AG20443 (cell line): ENCODE data around the gene CCDC77.
"Not testable (repeated sequence)": the region's sequence is repeated elsewhere in the genome, so short reads cannot be mapped to it uniquely, and the experiment has no call there.

Experiments used
- DNase-seq: peaks from one replicate; pipeline ENCODE4 v3.0.0; 2012; ENCODE audit warnings: low spot score, mixed read lengths

The CCDC77 gene

GRCh38 chr12:401235-402028 lies at the start of gene CCDC77:
CCDC77 (plus strand) TSS chr12:401644; CDS start chr12:409384, 7,740 bp downstream.
- DNase-seq, result peak; percentile 99

- DNase-seq, result peak; percentile 34
Measured at GRCh38 chr12:356276-356988, 45.0 kb upstream of the CCDC77 start.

- DNase-seq, result no peak
Measured at GRCh38 chr12:359091-359490, 42.4 kb upstream of the CCDC77 start.

GRCh38 chr12:366820-367219 lies 34.6 kb upstream of the CCDC77 start:
- DNase-seq, result no peak

- no peak for DNase-seq
Measured at GRCh38 chr12:367972-368371, 33.5 kb upstream of the CCDC77 start.

GRCh38 chr12:370739-371485 lies 30.5 kb upstream of the CCDC77 start:
- DNase-seq, result not testable (repeated sequence)

GRCh38 chr12:386651-387050 lies 14.8 kb upstream of the CCDC77 start:
- peak; percentile 14 for DNase-seq

GRCh38 chr12:388012-388411 lies 13.4 kb upstream of the CCDC77 start:
- no peak for DNase-seq

GRCh38 chr12:388541-389141 lies 12.8 kb upstream of the CCDC77 start:
- peak; percentile 11 for DNase-seq

GRCh38 chr12:389142-390096 lies 12.0 kb upstream of the CCDC77 start, which contains the start of gene KDM5A:
KDM5A (minus strand) TSS chr12:389320; CDS start chr12:389091, 229 bp downstream.
- peak; percentile 96 for DNase-seq

- DNase-seq, result no peak
Measured at GRCh38 chr12:400828-401227, 616 bp upstream of the CCDC77 start.

- no peak for DNase-seq
Measured at GRCh38 chr12:402029-402389, 565 bp downstream of the CCDC77 start.

GRCh38 chr12:414859-415258 lies 13.4 kb downstream of the CCDC77 start:
- DNase-seq, result no peak

- no peak for DNase-seq
Measured at GRCh38 chr12:418432-418831, 17.0 kb downstream of the CCDC77 start.

GRCh38 chr12:422526-422925 lies 21.1 kb downstream of the CCDC77 start:
- DNase-seq, result no peak

GRCh38 chr12:435737-436136 lies 34.3 kb downstream of the CCDC77 start:
- DNase-seq, result not testable (repeated sequence)

GRCh38 chr12:442235-442884 lies 40.9 kb downstream of the CCDC77 start:
- peak; percentile 74 for DNase-seq

GRCh38 chr12:447141-447540 lies 45.7 kb downstream of the CCDC77 start:
- DNase-seq, result no peak

GRCh38 chr12:449203-449602 lies 47.8 kb downstream of the CCDC77 start:
- no peak for DNase-seq

GRCh38 chr12:450438-450837 lies 49.0 kb downstream of the CCDC77 start:
- DNase-seq, result no peak
